GM19397 (cell line): Measurements from ENCODE around the gene POU2F3.

Experiments used
- ATAC-seq: cut with Tn5 transposase; IDR thresholded peaks from one replicate; pipeline ENCODE4 v1.9.1; 2021; ENCODE audit warnings: mild to moderate bottlenecking, moderate library complexity; ENCODE audit not compliant: unreplicated experiment

The POU2F3 gene

DNA sequence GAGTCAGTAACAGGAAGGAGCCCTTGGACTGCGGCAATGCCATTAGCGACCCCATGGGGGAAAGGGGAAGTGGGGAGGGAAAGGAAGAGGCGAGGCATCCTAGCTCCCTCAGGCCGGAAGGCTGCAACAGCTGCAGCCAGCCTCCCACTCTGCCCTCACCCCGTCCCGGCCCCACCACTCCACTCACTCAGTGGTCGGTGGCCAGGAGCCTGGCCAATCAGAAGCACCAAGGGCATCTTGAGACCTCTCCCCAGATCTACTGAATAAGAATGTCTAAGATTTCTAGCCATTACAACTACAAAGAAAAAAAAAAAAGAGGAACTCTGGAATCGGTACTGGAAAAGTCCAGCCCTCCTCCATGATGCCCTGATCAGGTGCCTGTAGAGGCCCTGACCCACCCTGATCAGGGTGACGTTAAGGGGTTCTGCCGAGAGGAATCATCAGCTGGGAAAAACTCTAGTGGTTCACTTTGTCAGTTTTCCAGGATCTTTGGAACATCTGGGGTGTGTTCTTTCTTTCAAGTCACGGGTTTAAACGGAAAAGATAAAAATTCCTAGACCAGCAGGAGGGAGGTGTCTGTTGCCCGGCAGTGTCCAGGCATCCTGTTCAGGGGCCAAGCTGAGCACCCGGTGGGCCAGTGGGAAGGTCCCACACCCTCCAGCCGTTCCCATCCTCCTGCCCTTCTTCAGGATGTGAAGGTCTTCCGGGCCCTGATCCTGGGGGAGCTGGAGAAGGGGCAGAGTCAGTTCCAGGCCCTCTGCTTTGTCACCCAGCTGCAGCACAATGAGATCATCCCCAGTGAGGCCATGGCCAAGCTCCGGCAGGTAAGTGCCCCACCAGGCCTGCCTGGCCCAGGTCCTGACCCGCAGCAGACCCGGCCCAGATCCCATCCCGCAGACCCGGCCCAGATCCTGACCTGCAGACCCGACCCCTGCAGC, 14.7 kb upstream of the POU2F3 start:
- no peak for ATAC-seq

DNA sequence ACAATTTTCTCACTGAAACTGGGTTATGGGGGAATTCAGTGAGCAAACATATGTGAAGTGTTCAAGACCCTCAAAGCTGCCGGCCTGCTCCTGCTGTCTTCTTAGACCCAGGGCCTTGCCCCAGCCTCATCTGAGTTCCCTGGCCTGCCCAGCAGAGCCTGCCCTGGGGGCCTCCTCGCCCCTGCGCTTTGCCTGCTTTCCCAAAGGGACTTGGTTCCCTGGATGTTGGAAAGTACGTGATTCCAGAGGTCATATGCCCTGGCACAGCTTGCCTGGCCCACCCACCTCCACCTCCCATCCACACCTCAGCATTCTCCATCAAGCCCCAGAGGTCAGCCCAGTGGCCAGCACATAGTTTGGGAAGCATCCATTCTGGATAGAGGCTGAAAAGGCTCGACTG, 13.7 kb upstream of the POU2F3 start:
- ATAC-seq, result no peak

DNA sequence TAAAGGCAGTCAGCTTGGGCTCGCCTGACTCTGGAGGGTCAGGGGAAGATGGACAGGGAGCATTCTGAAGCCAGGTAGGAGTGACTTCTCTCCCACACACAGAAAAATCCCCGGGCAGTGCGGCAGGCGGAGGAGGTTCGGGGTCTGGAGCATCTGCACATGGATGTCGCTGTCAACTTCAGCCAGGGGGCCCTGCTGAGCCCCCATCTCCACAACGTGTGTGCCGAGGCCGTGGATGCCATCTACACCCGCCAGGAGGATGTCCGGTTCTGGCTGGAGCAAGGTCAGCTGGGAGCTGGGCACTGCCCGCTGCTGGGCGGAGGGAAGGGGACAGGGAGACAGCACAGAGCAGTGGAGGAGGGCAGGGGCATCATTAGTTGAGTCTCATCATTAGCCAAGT, 13.2 kb upstream of the POU2F3 start:
- ATAC-seq, result no peak

DNA sequence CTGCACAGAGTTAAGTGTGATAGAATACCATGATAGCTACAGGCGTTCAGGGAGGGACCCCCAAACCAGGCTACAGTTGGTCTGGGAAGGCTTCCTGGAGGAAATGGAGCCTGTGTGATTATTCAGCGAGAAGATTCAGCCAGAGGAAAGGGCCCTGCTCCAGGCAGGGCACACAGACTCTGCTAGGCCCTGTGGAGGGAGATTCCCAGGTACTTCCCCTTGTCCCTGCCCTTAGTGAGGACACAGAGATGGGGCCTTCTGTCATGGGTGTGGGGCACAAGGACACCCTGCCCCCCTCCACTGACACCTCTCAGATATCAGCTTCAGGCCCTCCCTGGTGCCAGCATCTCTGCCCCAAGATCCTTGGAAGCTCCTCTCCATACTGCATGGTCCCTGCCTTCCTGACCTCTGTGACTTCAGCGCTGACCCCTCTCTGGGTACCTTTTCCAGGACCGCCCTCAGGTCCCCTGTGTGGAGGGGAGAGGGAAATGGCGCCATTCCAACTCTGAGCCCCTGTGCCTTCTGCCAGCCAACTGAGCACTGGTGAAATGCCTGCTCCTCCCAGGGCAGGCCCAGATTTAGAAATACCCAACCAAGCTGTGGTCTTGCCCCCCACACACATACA, 12.6 kb upstream of the POU2F3 start:
- no peak for ATAC-seq

DNA sequence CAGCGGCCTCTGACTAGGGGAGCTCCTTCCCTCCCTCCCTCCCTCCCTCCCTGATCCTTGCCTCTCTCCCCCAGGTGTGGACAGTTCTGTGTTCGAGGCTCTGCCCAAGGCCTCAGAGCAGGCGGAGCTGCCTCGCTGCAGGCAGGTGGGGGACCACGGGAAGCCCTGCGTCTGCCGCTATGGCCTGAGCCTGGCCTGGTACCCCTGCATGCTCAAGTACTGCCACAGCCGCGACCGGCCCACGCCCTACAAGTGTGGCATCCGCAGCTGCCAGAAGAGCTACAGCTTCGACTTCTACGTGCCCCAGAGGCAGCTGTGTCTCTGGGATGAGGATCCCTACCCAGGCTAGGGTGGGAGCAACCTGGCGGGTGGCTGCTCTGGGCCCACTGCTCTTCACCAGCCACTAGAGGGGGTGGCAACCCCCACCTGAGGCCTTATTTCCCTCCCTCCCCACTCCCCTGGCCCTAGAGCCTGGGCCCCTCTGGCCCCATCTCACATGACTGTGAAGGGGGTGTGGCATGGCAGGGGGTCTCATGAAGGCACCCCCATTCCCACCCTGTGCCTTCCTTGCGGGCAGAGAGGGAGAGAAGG, 11.1 kb upstream of the POU2F3 start:
- ATAC-seq, result no peak

DNA sequence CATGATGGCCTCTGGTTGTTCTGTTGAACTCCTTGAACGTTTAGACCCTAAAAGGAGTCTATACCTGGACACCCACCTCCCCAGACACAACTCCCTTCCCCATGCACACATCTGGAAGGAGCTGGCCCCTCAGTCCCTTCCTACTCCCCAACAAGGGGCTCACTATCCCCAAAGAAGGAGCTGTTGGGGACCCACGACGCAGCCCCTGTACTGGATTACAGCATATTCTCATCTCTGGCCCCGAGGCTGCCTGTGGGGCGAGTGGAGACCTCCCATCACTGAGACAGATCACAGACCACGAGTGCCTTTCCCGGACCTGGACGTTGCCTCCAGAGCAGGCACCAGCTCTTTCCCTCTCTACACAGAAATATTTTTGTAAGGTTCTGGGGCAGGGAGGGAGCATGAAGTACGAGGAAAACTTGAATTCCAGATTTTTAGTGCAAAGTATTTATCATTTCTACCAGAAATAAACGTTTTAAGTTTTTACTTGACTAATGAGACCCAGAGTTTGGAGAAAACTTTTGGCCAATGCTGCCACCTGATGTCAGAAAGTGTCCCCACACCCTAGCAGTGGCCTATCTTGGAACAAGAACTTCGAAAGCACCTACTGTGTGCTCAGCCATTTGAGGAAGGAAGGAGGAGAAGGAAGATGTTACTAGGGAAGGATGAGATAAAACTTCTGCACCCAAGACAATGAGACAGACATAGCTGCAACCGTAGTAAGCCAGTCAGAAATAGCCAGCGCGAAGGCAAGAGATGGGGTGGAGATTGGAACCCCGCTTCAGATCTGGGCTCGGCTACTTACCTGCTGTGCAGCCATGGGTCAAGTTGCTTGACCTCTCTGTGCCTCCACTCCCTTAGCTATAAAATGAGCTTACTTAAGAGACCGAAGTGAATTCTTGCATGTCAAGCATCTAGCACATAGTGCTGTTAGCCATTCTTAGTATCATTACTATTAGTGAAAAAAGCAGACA, 10.2 kb upstream of the POU2F3 start:
- ATAC-seq, result no peak

DNA sequence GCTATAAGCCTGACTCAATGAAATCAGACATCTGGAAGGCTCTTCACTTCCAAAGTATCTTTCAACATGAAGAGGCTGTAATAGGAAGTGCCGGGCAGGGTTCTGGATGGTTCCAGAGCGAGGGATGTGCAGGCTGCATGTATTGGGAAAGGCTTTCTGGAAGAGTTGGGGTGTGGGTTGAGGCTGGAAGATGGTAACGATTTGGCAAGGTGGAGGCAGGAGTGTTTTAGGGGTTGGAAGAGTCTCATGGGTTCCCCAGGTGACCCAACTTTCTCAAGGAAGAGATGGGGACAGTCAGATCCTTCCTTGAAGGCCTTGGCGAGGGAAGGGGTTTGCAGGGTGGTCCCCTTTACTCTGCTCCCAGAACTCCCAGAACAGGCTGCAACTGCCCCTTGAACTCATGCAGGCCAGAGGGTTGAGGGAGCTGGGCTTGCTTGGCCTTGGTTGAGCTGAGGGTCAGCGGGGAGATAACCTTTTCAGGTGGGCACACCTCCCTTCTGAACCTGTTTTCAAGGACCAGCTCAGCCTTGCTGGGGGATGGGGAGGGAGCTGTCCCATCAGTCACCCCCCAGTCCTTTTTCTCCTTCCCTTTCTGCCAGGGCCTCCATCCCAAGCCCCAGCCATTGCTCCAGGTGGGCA, 9.4 kb upstream of the POU2F3 start:
- no peak for ATAC-seq

DNA sequence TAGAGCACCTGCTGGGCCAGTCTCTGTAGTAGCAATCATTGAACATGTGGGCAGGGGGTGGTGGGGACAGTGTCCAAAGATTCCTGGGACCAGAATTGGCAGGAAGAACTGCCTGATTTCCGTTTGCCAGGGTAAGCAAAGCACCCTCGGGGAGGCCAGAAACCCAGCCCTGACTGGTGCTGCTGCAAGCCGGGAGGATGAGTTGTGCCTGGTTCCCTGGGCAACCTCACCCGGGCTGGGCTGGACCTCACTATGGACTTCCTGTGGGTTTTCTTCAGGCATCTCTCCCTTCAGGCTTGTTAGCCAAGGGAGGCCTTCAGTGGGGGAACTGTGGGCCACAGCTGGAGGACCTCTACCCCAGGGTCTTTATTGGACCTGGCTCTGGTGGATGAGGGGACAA, 8.0 kb upstream of the POU2F3 start:
- ATAC-seq, result no peak

DNA sequence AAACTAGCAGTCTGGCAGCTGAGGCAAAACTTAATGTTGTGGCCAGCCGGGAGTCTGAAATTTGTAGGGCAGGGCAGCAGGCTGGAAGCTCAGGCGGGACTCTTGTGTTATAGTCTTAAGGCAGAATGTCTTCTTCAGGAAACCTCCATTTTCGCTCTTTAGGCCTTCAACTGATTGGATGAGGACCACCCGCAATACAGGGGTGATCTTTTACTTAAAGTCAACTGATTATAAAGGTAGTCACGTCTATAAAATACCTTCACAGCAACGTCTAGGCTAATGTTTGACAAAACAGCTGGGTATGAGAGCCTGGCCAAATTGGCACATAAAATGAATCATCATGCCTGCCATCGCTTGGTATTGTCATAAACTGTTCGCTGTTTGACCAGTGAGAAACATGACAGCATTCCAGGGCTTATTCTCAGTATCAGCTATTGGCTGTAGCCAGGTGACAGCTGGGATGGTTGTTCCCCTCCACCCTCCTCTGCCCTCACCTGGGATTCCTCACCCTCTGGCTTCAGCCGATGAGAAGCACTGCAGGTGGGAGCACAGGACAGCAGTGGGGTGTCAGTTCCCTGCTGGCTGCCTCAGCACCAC, 6.6 kb upstream of the POU2F3 start:
- no peak for ATAC-seq

DNA sequence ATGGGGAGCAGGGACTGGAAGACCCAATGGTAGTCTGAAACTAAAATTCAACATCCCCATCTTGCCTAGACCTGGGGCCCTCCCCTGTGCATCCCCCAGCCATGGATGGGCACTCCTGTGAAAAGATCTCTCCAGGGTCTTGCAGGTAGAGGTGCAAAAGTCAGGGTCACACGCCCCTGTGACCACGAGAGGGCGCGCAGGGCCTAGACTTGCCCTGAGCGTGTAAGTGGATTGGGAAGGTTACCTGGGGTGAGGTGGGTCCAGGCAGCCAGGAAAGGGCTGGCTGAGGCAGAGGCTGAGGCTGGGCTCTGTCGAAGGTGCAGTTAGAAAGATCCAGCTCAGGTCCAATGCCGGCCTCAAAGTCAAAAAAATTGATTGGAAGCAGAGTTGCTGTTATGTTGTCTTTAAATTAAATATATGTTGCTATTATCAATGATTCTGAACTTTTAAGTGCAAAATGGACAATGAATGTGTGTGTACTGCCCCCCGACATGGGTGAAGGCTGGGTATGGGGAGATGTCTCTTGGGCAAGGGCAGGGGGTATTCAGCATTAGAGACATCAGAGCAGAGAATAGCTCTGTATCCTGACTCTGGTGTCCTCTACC, 4.8 kb upstream of the POU2F3 start:
- ATAC-seq, result no peak

DNA sequence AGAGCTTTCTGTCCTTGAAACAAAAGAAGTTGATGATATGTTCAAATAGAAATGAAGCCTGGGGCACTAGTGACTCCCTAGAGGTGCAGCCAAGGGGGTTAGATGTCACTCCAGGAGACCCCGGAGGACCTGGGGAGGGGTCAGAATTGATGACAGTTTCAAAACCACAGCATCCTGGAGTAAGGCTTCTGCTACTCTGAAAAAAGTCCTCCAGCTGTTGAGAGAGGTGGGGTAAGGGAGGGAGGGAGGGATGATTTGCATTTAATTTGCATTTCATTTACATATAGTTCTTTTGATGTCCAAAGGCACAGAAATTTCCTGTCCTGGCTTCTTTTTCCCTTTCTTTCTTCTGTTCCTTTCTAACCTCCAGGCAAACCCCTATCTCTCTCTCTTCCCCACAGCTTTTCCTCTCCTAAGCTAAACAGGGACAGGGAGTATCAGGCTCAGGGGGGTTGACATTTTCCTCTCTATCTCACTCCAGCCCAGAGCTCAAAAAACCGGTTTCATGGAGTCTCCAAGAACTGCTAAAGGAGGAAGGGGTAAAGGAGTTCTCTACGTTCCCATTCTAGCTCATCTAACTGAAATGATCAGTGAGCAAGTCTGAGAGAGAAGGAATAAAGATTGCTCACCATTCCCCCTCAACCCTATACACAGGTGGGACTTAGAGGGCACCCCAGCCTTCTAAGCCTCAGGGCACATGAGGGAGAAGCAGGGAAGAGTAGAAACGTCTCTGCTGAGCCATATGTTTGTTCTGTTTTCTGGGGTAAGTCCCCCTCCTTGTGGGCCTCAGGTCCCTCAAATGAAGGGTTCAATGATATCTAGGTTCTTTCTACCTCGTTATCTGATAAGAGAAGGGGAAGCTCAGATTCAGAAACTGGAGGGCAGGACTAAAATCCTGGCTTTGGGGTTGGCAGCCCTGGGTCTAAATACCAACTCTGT, 3.5 kb upstream of the POU2F3 start:
- no peak for ATAC-seq

DNA sequence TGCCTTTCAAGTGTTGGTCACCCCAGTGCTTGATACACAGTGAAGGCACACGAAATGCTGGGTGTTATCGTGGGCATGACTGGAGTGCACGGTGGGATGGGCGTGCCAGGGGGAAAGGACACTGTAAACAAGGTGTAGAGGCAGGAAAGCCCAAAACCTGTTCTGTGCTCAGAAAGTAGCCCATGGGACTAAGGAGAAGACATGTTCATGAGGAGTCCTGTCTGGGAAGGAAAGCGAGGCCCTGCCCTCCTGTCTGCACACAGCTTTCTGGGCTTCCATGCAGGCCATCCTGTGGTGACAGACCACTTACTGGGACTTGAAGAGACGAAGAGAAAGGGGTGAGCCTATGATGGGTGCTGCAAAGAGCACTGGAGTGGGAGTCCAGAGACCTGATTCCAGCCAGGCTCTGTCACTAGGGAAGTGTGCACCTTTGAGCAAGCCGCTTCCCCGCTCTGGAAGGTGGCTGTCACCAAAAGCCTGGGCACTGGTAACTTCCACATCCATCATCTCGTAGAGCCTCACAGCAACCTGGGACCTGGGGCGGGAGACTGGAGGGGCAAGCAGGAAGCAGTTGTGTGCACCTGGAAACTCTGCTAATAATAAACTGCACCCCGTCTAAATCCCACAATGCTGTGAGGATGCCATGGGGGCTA, 846 bp upstream of the POU2F3 start:
- ATAC-seq, result no peak

DNA sequence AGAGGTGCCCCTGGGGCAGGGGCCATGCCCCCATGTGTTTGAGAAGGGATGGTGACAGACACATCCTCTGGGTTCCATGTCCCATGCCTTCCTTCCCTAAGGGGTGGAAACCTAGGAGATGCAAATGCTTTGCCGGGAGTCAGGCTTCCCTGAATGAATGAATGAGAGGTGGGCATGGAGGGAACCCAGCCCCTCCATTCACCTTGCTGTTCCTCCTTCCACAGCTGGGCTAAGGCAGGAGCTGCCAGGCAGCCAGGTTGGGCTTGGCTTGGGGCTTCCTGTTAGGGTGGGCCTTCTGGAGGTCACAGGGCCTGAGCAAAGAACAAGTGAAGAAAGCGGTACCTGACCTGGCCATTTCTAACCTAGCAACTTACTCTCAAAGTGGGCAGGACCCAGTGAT, 926 bp downstream of the POU2F3 start:
- no peak for ATAC-seq

DNA sequence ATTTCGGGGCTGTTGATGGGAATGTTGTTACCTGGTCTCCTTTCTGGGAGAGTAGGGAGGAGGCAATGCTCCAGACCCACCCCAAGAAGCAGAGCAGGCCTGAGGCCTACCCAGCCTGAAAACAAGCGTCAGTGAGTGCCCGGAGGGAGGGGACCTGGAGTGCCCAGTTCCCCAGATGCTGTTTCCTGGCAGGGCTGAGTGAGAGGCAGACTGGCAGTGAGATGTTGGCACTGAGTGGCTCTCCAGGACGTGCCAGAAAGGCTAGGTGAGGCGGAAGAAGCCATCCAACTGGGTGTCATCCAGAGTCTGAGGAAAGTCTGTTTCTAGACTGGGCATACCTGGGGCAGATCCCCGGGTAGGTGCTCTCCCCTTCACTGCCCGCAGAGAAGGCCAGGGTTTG, 1.3 kb downstream of the POU2F3 start:
- no peak for ATAC-seq

DNA sequence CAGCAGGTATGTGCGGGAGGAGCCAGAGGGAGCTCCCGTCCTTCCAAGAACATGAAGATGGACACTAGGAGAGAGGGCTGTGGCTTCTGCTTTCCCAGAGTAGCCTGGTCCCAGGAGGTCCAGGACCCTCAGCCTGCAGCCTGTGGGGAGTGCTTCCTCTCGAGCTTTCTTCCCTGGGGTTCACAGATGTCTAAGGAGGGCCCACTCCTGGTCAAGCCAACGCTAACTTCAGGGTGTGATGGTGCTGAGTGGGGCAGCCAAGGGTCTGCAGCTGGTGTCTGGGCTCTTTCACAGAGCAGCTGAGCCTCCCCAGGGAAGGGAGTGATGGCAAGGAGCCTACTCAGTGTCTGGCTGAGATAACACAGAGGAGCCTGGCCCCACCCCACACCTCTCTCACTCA, 3.3 kb downstream of the POU2F3 start:
- no peak for ATAC-seq

DNA sequence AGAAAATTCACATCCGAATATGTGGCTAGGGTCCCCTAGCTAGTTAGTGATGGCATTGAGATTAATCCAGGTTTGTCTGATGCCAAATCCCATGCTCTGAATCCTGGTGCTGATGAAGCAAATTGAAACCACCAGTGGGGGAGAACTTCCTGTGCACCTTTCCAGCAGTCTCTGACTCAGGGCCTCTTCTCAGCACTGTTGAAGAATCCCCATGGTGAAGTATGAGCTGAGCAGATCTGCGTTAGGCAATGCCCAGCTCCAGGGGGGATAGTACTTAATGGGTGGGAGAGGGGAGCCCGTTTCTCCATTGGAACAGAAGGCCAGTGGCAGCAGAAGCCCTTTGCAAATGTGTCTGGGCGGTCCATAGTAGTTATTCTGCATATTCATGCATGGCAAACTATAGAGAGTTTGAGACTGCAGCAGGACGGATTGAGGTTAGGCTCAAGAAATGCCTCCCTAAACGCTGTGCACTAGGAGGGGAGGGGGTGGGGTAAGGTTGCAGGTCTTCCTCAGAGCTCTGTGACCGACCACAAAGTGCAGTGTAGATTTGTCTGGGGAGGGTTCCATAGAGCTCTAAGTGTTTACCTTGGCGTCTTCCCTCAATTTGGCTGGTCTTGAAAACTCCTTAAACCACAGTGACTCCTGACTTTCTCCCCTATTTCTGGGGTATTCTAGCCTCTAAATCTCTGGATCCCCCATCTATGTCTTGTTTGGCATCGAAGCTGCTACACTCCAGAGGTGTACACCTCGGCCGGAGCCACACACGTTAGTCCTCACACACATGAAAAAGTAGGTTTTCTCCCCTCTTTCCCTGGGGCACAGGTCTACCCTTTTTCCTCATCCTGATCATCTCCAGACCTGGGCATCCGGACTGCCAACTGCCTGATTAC, 4.8 kb downstream of the POU2F3 start:
- ATAC-seq, result no peak

DNA sequence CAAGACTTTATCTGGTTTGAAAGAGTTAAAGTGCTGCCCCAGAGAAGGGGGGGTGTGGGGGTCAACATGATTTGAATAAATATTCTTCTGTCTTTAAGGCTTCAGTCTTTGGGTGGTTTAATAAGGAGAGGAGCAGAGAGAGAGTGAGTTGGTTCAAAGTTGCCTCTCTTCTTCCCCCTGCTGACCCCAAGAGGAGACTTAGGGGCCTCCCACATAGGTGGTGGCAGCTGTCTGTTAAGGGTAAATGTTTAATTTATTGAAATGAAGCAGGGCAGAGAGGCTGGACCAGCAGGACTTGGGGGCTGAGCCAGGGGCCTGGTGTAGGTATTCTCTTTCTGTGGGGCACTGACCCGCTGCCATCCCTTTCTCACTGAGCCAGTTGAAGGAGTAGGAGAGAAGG, 5.5 kb downstream of the POU2F3 start:
- ATAC-seq, result no peak
